Natural killer cell (primary cell): Measurements from ENCODE around the gene TRMT61A. TPM values are rescaled to one million over a fixed set of nuclear protein-coding genes. Genes with fewer than 3 reads are reported as not detected.

Experiments
- ATAC-seq, 3 donors: fragments of 150-1000 bp in 2 of 3; fragments of 200-7000 bp in 1 of 3; cut with Tn5 transposase; 1 replicate in 1 of 3; 2 replicates in 2 of 3; pipeline ENCODE4 v1.10.0; 2021; ENCODE audit warnings: mild to moderate bottlenecking in 2 of 3, moderate library complexity in 2 of 3
- DNase-seq, 2 donors: peaks; one replicate each; pipeline versions ENCODE4 v3.0.0 to v3.0.0-alpha.2; 2013 to 2021; ENCODE audit warnings: mixed read lengths in 1 of 2
- H3K27ac ChIP-seq: one replicate; pipeline ENCODE4 v1.5.1; 2013; ENCODE audit warnings: mild to moderate bottlenecking, low read length
- H3K27me3 ChIP-seq: one replicate; pipeline ENCODE4 v1.6.1; 2013; ENCODE audit warnings: low read length; ENCODE audit not compliant: control insufficient read depth, insufficient read depth
- H3K36me3 ChIP-seq: one replicate; pipeline ENCODE4 v1.6.1; 2013; ENCODE audit warnings: low read length; ENCODE audit not compliant: control insufficient read depth, insufficient read depth
- H3K4me1 ChIP-seq: one replicate; pipeline ENCODE4 v1.6.1; 2013; ENCODE audit warnings: low read length; ENCODE audit not compliant: control insufficient read depth, insufficient read depth
- H3K4me3 ChIP-seq: one replicate; pipeline ENCODE4 v1.5.1; 2013; ENCODE audit warnings: low read length
- H3K9me3 ChIP-seq: one replicate; pipeline ENCODE4 v1.6.1; 2013; ENCODE audit warnings: low read length; ENCODE audit not compliant: control insufficient read depth, insufficient read depth
- H3K27ac Mint-ChIP-seq, 2 donors: one replicate each; pipeline ENCODE4 v1.8.0; 2022; ENCODE audit warnings: mild to moderate bottlenecking in 2 of 2, mixed read lengths in 2 of 2, moderate library complexity in 1 of 2
- H3K27me3 Mint-ChIP-seq, 2 donors: one replicate each; pipeline ENCODE4 v1.8.0; 2022; ENCODE audit warnings: low read depth in 2 of 2, mixed read lengths in 2 of 2
- H3K36me3 Mint-ChIP-seq: one replicate; pipeline ENCODE4 v1.8.0; 2022; ENCODE audit warnings: mixed read lengths
- H3K4me1 Mint-ChIP-seq, 2 donors: one replicate each; pipeline ENCODE4 v1.8.0; 2022; ENCODE audit warnings: mixed read lengths in 2 of 2
- H3K4me3 Mint-ChIP-seq: one replicate; pipeline ENCODE4 v1.8.0; 2022; ENCODE audit warnings: mild to moderate bottlenecking, moderate library complexity, mixed read lengths
- H3K9me3 Mint-ChIP-seq, 2 donors: one replicate each; pipeline ENCODE4 v1.8.0; 2022; ENCODE audit warnings: mixed read lengths in 2 of 2
- WGBS: methylation state at CpG from one replicate; pipeline ENCODE4 v1.1.7; 2013; ENCODE audit warnings: missing lambda C conversion rate; ENCODE audit not compliant: insufficient coverage; 5-methylcytosine and 5-hydroxymethylcytosine counted together
- intact Hi-C: fragments of 100-400 bp; cut with micrococcal nuclease; formaldehyde crosslinking; loops from one replicate; pipeline ENCODE4 v1.14.2; 2022
- total RNA-seq, 4 donors: library from RNA; stranded (reverse); fragments of 120-200 nt in 1 of 4; gene quantifications; one replicate each; pipeline versions ENCODE4 v1.2.3 to v1.2.4, GENCODE V29; 2013 to 2022
- TF ChIP-seq, protein P1 (sequence below): fragments of 200-600 bp; IDR thresholded peaks from one replicate; pipeline ENCODE4 v1.8.0; 2022; ENCODE audit warnings: antibody characterized with exemption

TRMT61A gene
- total RNA-seq, 3 donors from 2014 or later (not counting 1 experiment from before 2014, with no cell fraction given): 8.1 to 9.4 (median 9.1) TPM

DNA sequence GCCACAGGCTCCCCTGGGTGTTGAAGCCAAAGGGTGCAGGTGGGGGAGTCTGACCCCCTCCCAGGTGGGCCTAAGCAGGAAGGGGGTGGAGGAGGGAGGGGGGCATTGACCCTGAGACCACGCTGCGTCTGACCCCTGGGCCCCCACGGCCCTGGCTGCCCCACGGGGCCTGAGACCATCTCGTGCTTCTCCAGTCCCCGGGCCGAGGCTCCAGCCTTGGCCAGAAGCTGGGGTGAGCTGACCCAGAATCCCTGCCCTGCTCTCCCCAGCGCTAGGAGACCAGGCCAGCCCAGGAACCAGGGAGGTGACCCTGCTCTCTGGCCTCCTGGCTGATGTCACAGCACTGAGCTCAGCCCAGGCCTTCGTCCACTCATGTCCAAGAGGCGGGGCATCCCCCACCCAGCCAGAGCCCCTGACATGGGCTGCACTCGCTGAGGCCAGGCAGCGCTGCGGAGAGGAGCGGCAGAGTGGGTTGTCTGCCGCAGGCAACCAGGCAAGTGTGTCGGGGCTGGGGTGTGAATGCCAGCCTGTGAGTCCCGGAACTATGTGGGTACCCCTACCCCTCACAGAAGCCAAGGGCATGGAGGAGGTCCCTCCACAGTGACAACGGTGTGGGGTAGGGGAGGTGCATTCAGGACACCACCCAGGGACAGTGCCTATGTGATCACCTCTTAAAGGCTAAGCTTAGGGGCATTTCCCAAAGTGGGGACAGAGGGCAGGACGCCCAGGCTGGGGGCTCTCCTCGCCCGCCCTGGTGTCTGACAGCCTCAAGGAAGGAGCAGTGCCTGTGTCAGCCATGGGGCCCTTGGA lies 6.3 kb downstream of the TRMT61A start:
- TF ChIP-seq, protein P1, sequence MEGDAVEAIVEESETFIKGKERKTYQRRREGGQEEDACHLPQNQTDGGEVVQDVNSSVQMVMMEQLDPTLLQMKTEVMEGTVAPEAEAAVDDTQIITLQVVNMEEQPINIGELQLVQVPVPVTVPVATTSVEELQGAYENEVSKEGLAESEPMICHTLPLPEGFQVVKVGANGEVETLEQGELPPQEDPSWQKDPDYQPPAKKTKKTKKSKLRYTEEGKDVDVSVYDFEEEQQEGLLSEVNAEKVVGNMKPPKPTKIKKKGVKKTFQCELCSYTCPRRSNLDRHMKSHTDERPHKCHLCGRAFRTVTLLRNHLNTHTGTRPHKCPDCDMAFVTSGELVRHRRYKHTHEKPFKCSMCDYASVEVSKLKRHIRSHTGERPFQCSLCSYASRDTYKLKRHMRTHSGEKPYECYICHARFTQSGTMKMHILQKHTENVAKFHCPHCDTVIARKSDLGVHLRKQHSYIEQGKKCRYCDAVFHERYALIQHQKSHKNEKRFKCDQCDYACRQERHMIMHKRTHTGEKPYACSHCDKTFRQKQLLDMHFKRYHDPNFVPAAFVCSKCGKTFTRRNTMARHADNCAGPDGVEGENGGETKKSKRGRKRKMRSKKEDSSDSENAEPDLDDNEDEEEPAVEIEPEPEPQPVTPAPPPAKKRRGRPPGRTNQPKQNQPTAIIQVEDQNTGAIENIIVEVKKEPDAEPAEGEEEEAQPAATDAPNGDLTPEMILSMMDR: no peak
- Histone ChIP-seq H3K9me3 (no peaks in the 10 kb centered on the region), H3K27ac (no peak overlapping the region), H3K36me3 (peaks cover 7% of the 10 kb centered on the region), H3K27me3 (no peaks in the 10 kb centered on the region), H3K4me3 (no peak overlapping the region), H3K4me1 (peaks cover 9% of the 10 kb centered on the region)
- no peak for DNase-seq
- Mint-ChIP-seq H3K36me3 (no peaks in the 10 kb centered on the region), H3K4me3 (no peak overlapping the region), H3K9me3 (no peaks in the 10 kb centered on the region), H3K27ac (no peak overlapping the region), H3K27me3 (peaks cover 0 to 2% of the 10 kb centered on the region in 2 donors), H3K4me1 (peaks cover 3 to 21% of the 10 kb centered on the region in 2 donors)
- WGBS: 96% methylated on average over 20 of the region's 21 CpGs
- intact Hi-C loops: no loop called here
- no peak for ATAC-seq

DNA sequence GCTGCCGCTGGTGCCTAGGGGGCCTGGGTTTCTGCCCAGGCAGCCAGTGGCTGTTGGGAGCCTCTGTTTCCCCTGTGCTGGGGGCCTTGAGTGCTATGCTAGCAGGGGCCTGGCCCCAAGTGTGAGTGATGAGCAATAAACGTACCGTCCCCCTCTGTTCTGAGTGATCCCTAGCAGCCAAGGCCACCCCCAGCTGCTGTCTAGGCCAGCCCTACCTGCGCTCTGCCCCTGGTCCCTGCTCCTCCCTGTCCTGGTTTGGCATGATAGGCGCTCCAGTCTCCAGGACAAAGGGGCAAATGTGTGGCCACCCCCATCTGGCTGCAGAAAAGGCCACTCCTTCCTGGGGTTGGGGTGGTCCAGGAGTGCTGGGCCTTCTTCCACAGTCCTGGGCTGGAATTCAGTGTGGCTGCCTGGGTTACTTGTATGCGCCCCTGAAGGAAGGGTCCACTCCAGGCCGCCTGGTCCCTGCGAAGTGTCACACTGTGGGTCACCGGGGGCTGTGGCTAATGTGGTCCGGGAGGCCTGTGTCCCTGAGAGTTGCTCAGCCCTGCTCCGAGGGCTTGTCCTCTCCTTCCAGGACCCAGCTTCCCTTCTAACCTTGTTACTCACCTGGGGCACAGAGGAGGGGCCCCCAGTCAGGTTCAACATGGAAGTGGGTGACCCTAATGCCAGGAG lies 7.0 kb downstream of the TRMT61A start:
- 89% methylated on average over 11 of the region's 11 CpGs for WGBS
- DNase-seq (no peak), ATAC-seq (no peak)
- H3K9me3 ChIP-seq: no peaks in the 10 kb centered on the region
- TF ChIP-seq, protein P1: no peak
- no peak overlapping the region for H3K4me3 Mint-ChIP-seq
- H3K9me3 Mint-ChIP-seq: no peaks in the 10 kb centered on the region
- peaks cover 7% of the 10 kb centered on the region for H3K36me3 ChIP-seq
- H3K36me3 Mint-ChIP-seq: no peaks in the 10 kb centered on the region
- peaks cover 1% of the 10 kb centered on the region for H3K4me1 ChIP-seq
- H3K27me3 Mint-ChIP-seq: peaks cover 0 to 2% of the 10 kb centered on the region in 2 donors
- peaks cover 0 to 14% of the 10 kb centered on the region in 2 donors for H3K4me1 Mint-ChIP-seq
- H3K4me3 ChIP-seq: no peak overlapping the region
- no peak overlapping the region for H3K27ac Mint-ChIP-seq
- intact Hi-C loops: no loop called here
- no peaks in the 10 kb centered on the region for H3K27me3 ChIP-seq
- no peak overlapping the region for H3K27ac ChIP-seq

DNA sequence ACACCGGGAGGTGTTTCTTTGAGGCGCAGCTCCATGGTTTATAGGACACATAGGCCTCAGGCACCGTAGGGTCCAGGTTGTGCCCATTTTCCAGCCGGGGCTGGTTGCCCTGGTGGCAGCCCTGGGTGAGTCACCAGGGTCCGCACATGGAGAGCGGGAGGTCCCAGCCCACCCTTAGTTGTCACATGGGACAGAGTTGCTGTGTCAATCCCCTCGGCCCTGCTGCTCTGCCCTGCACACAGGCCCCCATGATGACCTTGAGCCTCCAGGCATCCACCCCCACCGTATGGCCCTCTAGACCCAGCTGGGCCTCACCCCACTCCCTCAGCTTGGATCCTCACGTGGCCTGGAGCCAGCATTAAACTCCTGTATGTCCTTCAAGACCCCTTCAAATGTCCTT lies 7.7 kb downstream of the TRMT61A start:
- Mint-ChIP-seq H3K4me3 (no peak overlapping the region), H3K4me1 (peaks cover 0 to 7% of the 10 kb centered on the region in 2 donors), H3K36me3 (no peaks in the 10 kb centered on the region), H3K27me3 (peaks cover 0 to 2% of the 10 kb centered on the region in 2 donors), H3K9me3 (no peaks in the 10 kb centered on the region), H3K27ac (no peak overlapping the region)
- DNase-seq (no peak), ATAC-seq (no peak)
- Histone ChIP-seq H3K4me3 (no peak overlapping the region), H3K27ac (no peak overlapping the region), H3K9me3 (no peaks in the 10 kb centered on the region), H3K27me3 (no peaks in the 10 kb centered on the region), H3K4me1 (no peaks in the 10 kb centered on the region), H3K36me3 (peaks cover 7% of the 10 kb centered on the region)
- intact Hi-C loops: no loop called here
- WGBS: 90% methylated on average over 9 of the region's 9 CpGs
- TF ChIP-seq, protein P1: no peak
